ENCODE data around the gene KCTD8.

KCTD8 gene

GRCh38 chr4:44448521-44449461 is at the start of gene KCTD8:
Gene KCTD8 (minus strand): TSS chr4:44448809.
- FAIRE-seq = no peak

GRCh38 chr4:44494810-44495701 is 46.4 kb upstream of the KCTD8 start:
- FAIRE-seq = no peak

GRCh38 chr4:44493924-44494323 is 45.3 kb upstream of the KCTD8 start:
- no peak for FAIRE-seq

- FAIRE-seq = no peak
Measured at GRCh38 chr4:44487341-44487740, 38.7 kb upstream of the KCTD8 start.

- no peak for FAIRE-seq
Measured at GRCh38 chr4:44479731-44480130, 31.1 kb upstream of the KCTD8 start.

GRCh38 chr4:44462259-44462658 is 13.7 kb upstream of the KCTD8 start:
- no peak for FAIRE-seq

- no peak for FAIRE-seq
Measured at GRCh38 chr4:44447563-44448504, 775 bp downstream of the KCTD8 start.

GRCh38 chr4:44446801-44447562 is 1.6 kb downstream of the KCTD8 start:
- FAIRE-seq = no peak

- FAIRE-seq = no peak
Measured at GRCh38 chr4:44446191-44446590, 2.4 kb downstream of the KCTD8 start.

- no peak for FAIRE-seq
Measured at GRCh38 chr4:44438687-44439086, 9.9 kb downstream of the KCTD8 start.

- no peak for FAIRE-seq
Measured at GRCh38 chr4:44434247-44434646, 14.4 kb downstream of the KCTD8 start.

- no peak for FAIRE-seq
Measured at GRCh38 chr4:44425614-44426208, 22.9 kb downstream of the KCTD8 start.

GRCh38 chr4:44422912-44423311 is 25.7 kb downstream of the KCTD8 start:
- FAIRE-seq = no peak

GRCh38 chr4:44421330-44422065 is 27.1 kb downstream of the KCTD8 start:
- FAIRE-seq = no peak

- FAIRE-seq = no peak
Measured at GRCh38 chr4:44415251-44415650, 33.4 kb downstream of the KCTD8 start.

- no peak for FAIRE-seq
Measured at GRCh38 chr4:44368413-44369167, 80.0 kb downstream of the KCTD8 start.

- FAIRE-seq = no peak
Measured at GRCh38 chr4:44354172-44354571, 94.4 kb downstream of the KCTD8 start.

- no peak for FAIRE-seq
Measured at GRCh38 chr4:44351069-44351468, 97.5 kb downstream of the KCTD8 start.

GRCh38 chr4:44342800-44343199 is 105.8 kb downstream of the KCTD8 start:
- no peak for FAIRE-seq

- no peak for FAIRE-seq
Measured at GRCh38 chr4:44326741-44327140, 121.9 kb downstream of the KCTD8 start.
